GM18907 (cell line): ENCODE results near the gene SLC25A10.

Source experiments
- ATAC-seq: cut with Tn5 transposase; IDR thresholded peaks from one replicate; pipeline ENCODE4 v1.9.1; 2021; ENCODE audit warnings: mild to moderate bottlenecking, moderate library complexity; ENCODE audit not compliant: unreplicated experiment

The SLC25A10 gene

GRCh38 chr17:81686614-81687013, 25.5 kb upstream of the SLC25A10 start:
- no peak for ATAC-seq

DNA sequence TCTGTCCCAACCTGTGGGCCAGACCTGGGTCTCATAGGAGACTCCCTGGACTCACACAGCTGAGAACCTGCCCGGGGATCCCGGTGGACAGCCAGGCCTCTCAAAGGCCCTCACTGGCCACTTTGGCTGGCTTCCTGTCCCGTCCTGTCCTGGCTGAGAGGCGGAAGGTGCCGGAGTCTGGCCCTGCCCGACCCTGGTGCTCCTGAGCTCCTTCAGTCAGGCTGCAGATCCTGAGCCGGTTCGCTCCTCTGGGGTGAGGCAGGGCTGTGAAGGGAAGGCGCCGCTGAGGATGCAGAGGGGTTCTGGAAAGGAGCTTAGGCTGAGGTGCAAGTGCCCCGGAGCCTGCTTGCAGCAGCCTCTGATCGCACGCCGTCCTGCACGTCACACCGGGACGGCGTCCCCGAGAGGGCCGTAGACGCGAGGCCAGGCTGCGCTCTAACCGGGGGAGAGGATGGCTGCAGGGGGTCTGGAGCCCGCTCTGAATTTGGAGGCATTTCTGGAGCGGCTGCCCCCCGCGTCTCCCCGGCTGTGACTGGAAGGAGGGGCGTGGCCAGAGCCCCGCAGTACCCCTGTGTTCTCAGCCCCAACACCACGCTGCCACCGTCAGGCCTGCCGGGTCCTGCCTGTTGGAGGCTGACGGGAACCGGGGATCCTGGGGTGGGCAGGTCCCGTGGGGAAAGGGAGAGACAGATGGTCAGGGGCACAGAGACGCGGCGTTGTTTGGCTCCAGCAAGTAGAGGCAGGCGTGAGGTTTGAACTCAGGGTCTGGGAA, 24.1 kb upstream of the SLC25A10 start:
- ATAC-seq: no peak

GRCh38 chr17:81688616-81689015, 23.5 kb upstream of the SLC25A10 start:
- no peak for ATAC-seq

DNA sequence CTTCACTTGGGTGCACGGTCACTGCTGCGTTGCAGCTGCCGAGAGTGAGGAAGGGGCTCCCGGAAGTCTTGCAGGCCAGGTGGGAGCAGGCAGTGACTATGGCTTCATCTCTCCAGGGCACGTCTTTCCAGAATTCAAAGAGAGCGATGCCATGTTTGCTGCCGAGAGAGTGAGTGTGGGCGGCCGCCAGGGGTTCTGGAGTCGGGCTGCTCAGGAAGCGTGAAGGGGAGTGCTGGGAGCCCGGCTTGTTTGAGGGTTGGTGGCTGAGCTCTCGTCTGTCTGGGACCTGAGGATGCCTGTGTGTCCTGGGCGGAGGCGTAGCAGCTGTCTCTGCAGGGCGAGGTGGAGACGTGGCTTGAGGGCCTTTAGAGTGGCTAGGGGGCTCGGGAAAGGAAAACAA, 22.0 kb upstream of the SLC25A10 start:
- no peak for ATAC-seq

DNA sequence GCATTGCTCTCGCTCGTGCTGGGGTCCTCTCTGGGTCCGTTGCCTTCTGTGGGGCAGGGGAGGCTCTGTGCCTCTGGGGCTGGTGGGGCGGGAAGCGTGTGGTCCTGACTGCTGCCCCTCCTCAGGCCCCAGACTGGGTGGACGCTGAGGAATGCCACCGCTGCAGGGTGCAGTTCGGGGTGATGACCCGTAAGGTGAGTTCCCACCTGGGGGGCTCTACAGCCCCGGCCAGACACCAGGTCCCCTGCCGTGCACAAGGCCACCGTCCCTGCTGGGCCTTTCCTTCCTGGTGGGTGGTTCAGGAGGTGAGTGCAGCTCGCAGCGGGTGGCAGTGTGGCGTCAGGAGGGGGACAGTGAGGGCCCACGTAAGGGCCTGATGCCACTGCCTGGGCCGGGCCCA, 21.5 kb upstream of the SLC25A10 start:
- no peak for ATAC-seq

DNA sequence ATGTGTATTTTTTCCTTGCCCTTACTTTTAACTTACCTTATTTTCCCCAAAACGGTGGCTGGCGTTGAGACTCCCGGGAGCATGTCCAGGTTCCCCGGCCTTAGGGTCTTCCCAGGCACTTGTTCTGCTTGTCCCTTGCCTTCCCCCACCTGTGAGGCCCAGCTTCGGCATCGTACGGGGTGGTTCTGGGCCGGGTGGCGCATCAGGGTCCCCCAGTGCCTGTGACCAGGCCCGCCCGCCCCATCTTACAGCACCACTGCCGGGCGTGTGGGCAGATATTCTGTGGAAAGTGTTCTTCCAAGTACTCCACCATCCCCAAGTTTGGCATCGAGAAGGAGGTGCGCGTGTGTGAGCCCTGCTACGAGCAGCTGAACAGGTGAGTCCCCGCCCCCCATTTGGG, 20.9 kb upstream of the SLC25A10 start:
- no peak for ATAC-seq

DNA sequence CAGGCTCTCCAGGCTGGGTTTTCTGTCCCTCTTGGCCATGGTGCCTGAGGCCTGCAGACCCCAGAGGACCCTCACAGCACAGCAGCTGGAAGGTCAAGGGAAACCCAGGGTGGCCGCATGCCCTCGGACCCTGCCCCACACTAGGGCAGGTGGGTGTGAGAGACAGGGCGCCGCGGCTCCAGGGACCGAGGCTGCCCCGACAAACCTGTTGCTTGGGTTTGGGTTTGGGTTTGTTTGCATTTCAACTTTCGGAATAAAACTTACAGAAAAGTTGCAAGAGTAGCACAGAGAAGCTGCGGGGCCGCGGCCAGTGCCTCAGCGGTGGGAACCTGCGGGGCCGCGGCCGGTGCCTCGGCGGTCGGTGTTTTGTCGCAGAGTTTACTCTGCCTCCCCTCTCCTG, 20.5 kb upstream of the SLC25A10 start:
- no peak for ATAC-seq

- ATAC-seq: no peak
Measured at GRCh38 chr17:81693509-81694210, 18.4 kb upstream of the SLC25A10 start.

GRCh38 chr17:81694810-81695209, 17.3 kb upstream of the SLC25A10 start:
- no peak for ATAC-seq

- ATAC-seq: no peak
Measured at GRCh38 chr17:81695211-81695610, 16.9 kb upstream of the SLC25A10 start.

GRCh38 chr17:81695801-81696200, 16.3 kb upstream of the SLC25A10 start:
- no peak for ATAC-seq

DNA sequence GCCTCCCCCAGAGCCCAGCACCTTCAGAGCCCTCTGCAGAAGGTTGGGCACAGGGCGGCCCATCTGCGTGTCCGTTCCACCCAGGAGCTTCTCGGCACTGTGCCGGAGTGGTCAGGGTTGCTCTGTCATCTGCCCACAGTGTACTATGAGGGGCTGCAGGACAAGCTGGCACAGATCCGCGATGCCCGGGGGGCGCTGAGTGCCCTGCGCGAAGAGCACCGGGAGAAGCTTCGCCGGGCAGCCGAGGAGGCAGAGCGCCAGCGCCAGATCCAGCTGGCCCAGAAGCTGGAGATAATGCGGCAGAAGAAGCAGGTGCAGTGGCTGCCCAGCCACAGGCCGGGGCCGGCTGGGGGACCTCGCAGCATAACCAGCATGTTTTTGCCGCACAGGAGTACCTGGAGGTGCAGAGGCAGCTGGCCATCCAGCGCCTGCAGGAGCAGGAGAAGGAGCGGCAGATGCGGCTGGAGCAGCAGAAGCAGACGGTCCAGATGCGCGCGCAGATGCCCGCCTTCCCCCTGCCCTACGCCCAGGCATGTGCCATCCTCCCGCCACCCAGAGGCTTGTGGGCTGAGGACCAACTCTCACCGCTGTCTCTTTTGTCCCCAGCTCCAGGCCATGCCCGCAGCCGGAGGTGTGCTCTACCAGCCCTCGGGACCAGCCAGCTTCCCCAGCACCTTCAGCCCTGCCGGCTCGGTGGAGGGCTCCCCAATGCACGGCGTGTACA, 15.7 kb upstream of the SLC25A10 start:
- ATAC-seq: no peak

GRCh38 chr17:81697261-81698044, 14.6 kb upstream of the SLC25A10 start:
- no peak for ATAC-seq

- no peak for ATAC-seq
Measured at GRCh38 chr17:81700353-81701287, 11.5 kb upstream of the SLC25A10 start.

GRCh38 chr17:81701288-81702071, 10.6 kb upstream of the SLC25A10 start:
- no peak for ATAC-seq

DNA sequence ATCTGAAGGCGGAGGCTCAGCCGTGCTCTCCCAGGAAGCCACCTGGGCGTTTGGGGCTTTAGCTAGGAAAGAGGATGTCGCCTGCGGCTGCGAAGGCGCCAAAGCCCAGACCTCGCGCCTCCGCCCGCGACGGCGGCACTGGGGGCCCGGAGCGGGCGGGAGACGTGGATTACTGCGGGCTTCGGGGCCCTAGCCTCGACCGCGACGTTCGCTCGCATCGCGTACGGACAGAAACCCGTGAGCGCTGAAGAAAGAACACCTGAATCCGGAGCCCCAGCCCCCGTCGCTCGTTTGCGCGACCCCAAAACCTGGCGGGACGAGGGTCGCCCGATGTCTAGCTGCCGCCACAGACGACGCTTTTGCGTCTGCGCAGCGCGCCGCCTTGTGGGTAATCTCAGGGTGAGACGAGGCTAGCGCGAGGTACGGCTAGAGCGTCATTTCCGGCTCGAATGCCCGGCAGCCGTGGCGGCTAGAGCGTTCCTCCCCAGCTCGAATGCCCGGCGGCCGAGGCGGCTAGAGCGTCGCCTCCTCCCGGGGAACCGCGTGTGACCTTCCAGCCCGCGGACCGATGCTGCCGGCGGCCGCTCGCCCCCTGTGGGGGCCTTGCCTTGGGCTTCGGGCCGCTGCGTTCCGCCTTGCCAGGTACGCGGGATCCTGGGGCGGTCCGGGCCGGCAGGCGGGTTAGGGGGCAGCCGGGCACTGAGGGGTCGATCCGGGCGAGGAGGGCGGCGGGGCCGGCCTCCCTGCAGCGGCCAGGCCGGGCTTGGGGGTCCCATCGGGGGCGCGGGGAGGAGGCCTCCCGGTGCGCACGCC, 8.9 kb upstream of the SLC25A10 start, which contains the start of gene MRPL12:
Gene MRPL12 (plus strand): TSS at position 434 of the 813 bp plus-strand sequence. CDS start 135 bp downstream, at position 569.
- ATAC-seq: peak; percentile 72

GRCh38 chr17:81703747-81704654, 8.1 kb upstream of the SLC25A10 start:
- peak; percentile 2 for ATAC-seq
